Endothelial cell of umbilical vein (primary cell): ENCODE data around the gene CBFA2T3. TPM values are rescaled to one million over a fixed set of nuclear protein-coding genes. Genes with fewer than 3 reads are reported as not detected.

ENCODE experiments used
- BruUV-seq: library from RNA; stranded (reverse); fragments of 400-500 nt; replicated peaks from 2 replicates; lab custom pipeline; 2021; lab: Mats Ljungman, UMichigan
- CTCF ChIA-PET: fragments of 300-600, 350-600 bp; sonication (Branson Sonifier 250); formaldehyde crosslinking; loops from one replicate; lab custom pipeline; 2021; ENCODE audit warnings: antibody characterized with exemption, inconsistent platforms; lab: Charles Lee
- POLR2A ChIA-PET: fragments of 300-600, 350-600 bp; sonication (Branson Sonifier 250); formaldehyde crosslinking; loops from one replicate; lab custom pipeline; 2021; ENCODE audit warnings: antibody characterized with exemption, inconsistent platforms; lab: Charles Lee
- DNase-seq: peaks from one replicate; pipeline ENCODE4 v3.0.0-alpha.2; 2011; ENCODE audit warnings: low read depth, low spot score
- FAIRE-seq: peaks from 2 replicates; lab custom pipeline; 2011; peaks lifted over from hg19 to GRCh38; lab: Jason Lieb, UNC
- H2AFZ ChIP-seq: 2 replicates; pipeline ENCODE4 v1.6.0; 2012; ENCODE audit warnings: low read depth, low read length, control low read depth, inconsistent platforms
- H3K27ac ChIP-seq: 2 replicates; pipeline ENCODE4 v1.5.1; 2011; ENCODE audit warnings: low read depth, mild to moderate bottlenecking, control low read depth, low read length, moderate library complexity; ENCODE audit not compliant: insufficient read depth
- H3K27me3 ChIP-seq, 2 experiments: 2 replicates each; pipeline versions ENCODE4 v1.6.0 to v1.6.1; 2011; ENCODE audit warnings: low read length in 2 of 2, mixed read lengths in 1 of 2; ENCODE audit not compliant: control insufficient read depth in 2 of 2, insufficient read depth in 2 of 2
- H3K36me3 ChIP-seq, 2 experiments: 2 replicates in 1 of 2; 3 replicates in 1 of 2; pipeline ENCODE4 v1.5.1; 2011; ENCODE audit warnings: low read length in 2 of 2, mild to moderate bottlenecking in 1 of 2, moderate library complexity in 1 of 2; ENCODE audit not compliant: control insufficient read depth in 2 of 2, insufficient read depth in 2 of 2; ENCODE audit errors: extremely low read depth in 1 of 2
- H3K4me1 ChIP-seq: 3 replicates; pipeline ENCODE4 v1.5.1; 2011; ENCODE audit warnings: mild to moderate bottlenecking, low read length; ENCODE audit not compliant: control insufficient read depth, insufficient read depth; ENCODE audit errors: extremely low read depth
- H3K4me2 ChIP-seq: 2 replicates; pipeline ENCODE4 v1.6.1; 2011; ENCODE audit warnings: low read length, control low read depth, mixed read lengths; ENCODE audit not compliant: insufficient read depth
- H3K4me3 ChIP-seq, 3 experiments: fragments of 200-600 bp in 1 of 3; sonication (generic), shearing (Covaris generic) in 1 of 3; replicated peaks in 1 of 3; 2 replicates each; pipeline ENCODE4 v1.5.1; 2011 to 2016; ENCODE audit warnings: control low read depth in 3 of 3, low read length in 3 of 3, mild to moderate bottlenecking in 2 of 3, inconsistent platforms in 1 of 3, low read depth in 1 of 3, moderate library complexity in 1 of 3; ENCODE audit not compliant: insufficient read depth in 1 of 3
- H3K79me2 ChIP-seq: 2 replicates; pipeline ENCODE4 v1.6.0; 2012; ENCODE audit warnings: low read length, inconsistent platforms; ENCODE audit not compliant: control insufficient read depth, insufficient read depth
- H3K9ac ChIP-seq: replicated peaks from 2 replicates; pipeline ENCODE3; 2011; ENCODE audit warnings: low read length, control low read depth; ENCODE audit not compliant: insufficient read depth; ENCODE audit errors: extremely low read depth
- H3K9me1 ChIP-seq: replicated peaks from 3 replicates; pipeline ENCODE4 v1.6.0; 2011; ENCODE audit warnings: mild to moderate bottlenecking, low read length; ENCODE audit not compliant: control insufficient read depth, insufficient read depth; ENCODE audit errors: extremely low read depth
- H3K9me3 ChIP-seq: replicated peaks from 2 replicates; pipeline ENCODE4 v1.5.1; 2012; ENCODE audit warnings: low read length, inconsistent platforms; ENCODE audit not compliant: control insufficient read depth, insufficient read depth
- H4K20me1 ChIP-seq: replicated peaks from 2 replicates; pipeline ENCODE3; 2011; ENCODE audit warnings: mild to moderate bottlenecking, low read length; ENCODE audit not compliant: control insufficient read depth, insufficient read depth; ENCODE audit errors: extremely low read depth
- CTCF ChIP-seq, 2 donors: IDR thresholded peaks; 1 replicate in 1 of 2; 2 replicates in 1 of 2; pipeline ENCODE4 v1.5.1; 2011; ENCODE audit warnings: low read length in 2 of 2, mild to moderate bottlenecking in 2 of 2, moderate library complexity in 2 of 2, control low read depth in 1 of 2, inconsistent platforms in 1 of 2, low read depth in 1 of 2; ENCODE audit not compliant: insufficient read depth in 1 of 2; ENCODE audit errors: extremely low read depth in 1 of 2
- EZH2 ChIP-seq: IDR thresholded peaks from 2 replicates; pipeline ENCODE4 v1.6.1; 2012; ENCODE audit warnings: borderline replicate concordance, low read depth, mild to moderate bottlenecking, moderate library complexity, low read length, inconsistent platforms; ENCODE audit not compliant: severe bottlenecking
- FOS ChIP-seq: IDR thresholded peaks from 2 replicates; pipeline ENCODE4 v1.6.1; 2011; ENCODE audit warnings: mild to moderate bottlenecking, low read length, moderate library complexity, borderline replicate concordance; ENCODE audit not compliant: insufficient read depth
- GATA2 ChIP-seq: IDR thresholded peaks from 2 replicates; pipeline ENCODE4 v1.7.0; 2011; ENCODE audit warnings: low read depth, mild to moderate bottlenecking, moderate library complexity, mixed read lengths, low read length; ENCODE audit not compliant: insufficient read length, insufficient read depth
- JUN ChIP-seq: IDR thresholded peaks from 2 replicates; pipeline ENCODE4 v1.6.1; 2011; ENCODE audit warnings: borderline replicate concordance, low read depth; ENCODE audit not compliant: insufficient read length, insufficient read depth
- MAX ChIP-seq: IDR thresholded peaks from 2 replicates; pipeline ENCODE4 v1.6.1; 2011; ENCODE audit not compliant: insufficient read depth, insufficient read length
- MYC ChIP-seq: IDR thresholded peaks from one replicate; pipeline ENCODE4 v1.6.1; 2011; ENCODE audit warnings: mild to moderate bottlenecking, low read depth, low read length
- POLR2A ChIP-seq: IDR thresholded peaks from 2 replicates; pipeline ENCODE4 v1.6.1; 2012; ENCODE audit warnings: low read depth, mild to moderate bottlenecking, control low read depth, low read length
- POLR2AphosphoS5 ChIP-seq: IDR thresholded peaks from 2 replicates; pipeline ENCODE4 v1.6.1; 2012; ENCODE audit warnings: low read depth, mild to moderate bottlenecking, control low read depth, low read length, moderate library complexity; ENCODE audit not compliant: insufficient read depth
- dilution Hi-C: fragments of 300-500 bp; cut with MboI; formaldehyde crosslinking; loops from one replicate; pipeline ENCODE4 v1.15.0; 2019; ENCODE audit warnings: low sequenced_read_pairs; ENCODE audit not compliant: extremely low pct_ligation_motif_present
- intact Hi-C: fragments of 100-400 bp; cut with micrococcal nuclease; formaldehyde crosslinking; loops from one replicate; pipeline ENCODE4 v1.10.0; 2022
- polyA plus RNA-seq, 4 experiments: library from polyadenylated mRNA; depleted of rRNA in 3 of 4; stranded (reverse) in 3 of 4; unstranded in 1 of 4; fragments of >200 nt; gene quantifications; 2 replicates each; pipeline versions ENCODE4 v1.2.1 to v1.2.3, GENCODE V29; 2011 to 2012; ENCODE audit warnings: missing spikeins in 1 of 4
- total RNA-seq: library from RNA; stranded (reverse); gene quantifications from 2 replicates; pipeline ENCODE4 v1.2.3, GENCODE V29; 2021

The CBFA2T3 gene
- total and polyA plus RNA-seq, 2 donors (not counting 3 experiments of a cell fraction or from before 2014, with no cell fraction given), result not detected

- no peak for FAIRE-seq
- Histone ChIP-seq H3K36me3 (no peaks in the 10 kb centered on the region), H3K4me3 (no peak overlapping the region), H4K20me1 (no peaks in the 10 kb centered on the region), H3K4me1 (peaks cover 4% of the 10 kb centered on the region), H3K9ac (no peak overlapping the region), H3K27me3 (no peaks in the 10 kb centered on the region), H3K9me1 (no peaks in the 10 kb centered on the region), H3K9me3 (no peaks in the 10 kb centered on the region), H3K79me2 (no peaks in the 10 kb centered on the region), H3K4me2 (no peak overlapping the region), H3K27ac (no peak overlapping the region), H2AFZ (no peak overlapping the region)
- TF ChIP-seq EZH2 (no peak), POLR2A (no peak), GATA2 (no peak)
- ChIA-PET POLR2A (no interaction called here), CTCF (no interaction called here)
- intact Hi-C loops, result no loop called here
- DNase-seq, result no peak
- dilution Hi-C loops, result no loop called here
- BruUV-seq, result no TSS peak
Measured at GRCh38 chr16:88975511-88976061, 1.4 kb downstream of the CBFA2T3 start.

- Histone ChIP-seq H3K36me3 (no peaks in the 10 kb centered on the region), H3K4me3 (no peak overlapping the region), H3K9ac (no peak overlapping the region), H3K27ac (no peak overlapping the region), H3K9me1 (no peaks in the 10 kb centered on the region), H2AFZ (no peak overlapping the region), H3K79me2 (no peaks in the 10 kb centered on the region), H3K9me3 (no peaks in the 10 kb centered on the region), H4K20me1 (no peaks in the 10 kb centered on the region), H3K4me2 (no peak overlapping the region), H3K27me3 (no peaks in the 10 kb centered on the region), H3K4me1 (peaks cover 4% of the 10 kb centered on the region)
- TF ChIP-seq MYC, result no peak
- no peak for TF ChIP-seq POLR2A
- no peak for TF ChIP-seq EZH2
- no peak for TF ChIP-seq JUN
- TF ChIP-seq CTCF (IDR thresholded peaks at IDR 0.05; ENCODE audit: extremely low read depth in 1 of 2, insufficient read depth in 1 of 2, low read depth in 1 of 2, low read length in 2 of 2), result no peak
- no peak for TF ChIP-seq MAX
- TF ChIP-seq POLR2AphosphoS5, result no peak
- TF ChIP-seq GATA2, result no peak
- TF ChIP-seq FOS, result no peak
- CTCF ChIA-PET, result no interaction called here
- POLR2A ChIA-PET, result no interaction called here
- dilution Hi-C loops (loop anchor here (25.0 kb wide), 1 partner anchor 162 kb away; no protein-coding TSS in a partner anchor), intact Hi-C loops (no loop called here)
- FAIRE-seq, result no peak
- DNase-seq, result no peak
- no TSS peak for BruUV-seq
Measured at GRCh38 chr16:88974916-88975215, 2.1 kb downstream of the CBFA2T3 start.
